A673 (cell line): ENCODE measurements around the gene UVSSA. TPM values are rescaled to one million over a fixed set of nuclear protein-coding genes. Genes with fewer than 3 reads are reported as not detected.

ENCODE experiments used
- BruUV-seq: library from RNA; stranded (reverse); fragments of 400-500 nt; replicated peaks from 2 replicates; lab custom pipeline; 2021; lab: Mats Ljungman, UMichigan
- CTCF ChIA-PET: fragments of 300-600 bp; sonication (Branson Sonifier 250); formaldehyde crosslinking; loops from one replicate; lab custom pipeline; 2022; ENCODE audit warnings: antibody characterized with exemption; lab: Charles Lee
- POLR2A ChIA-PET: fragments of 300-600 bp; sonication (Branson Sonifier 250); formaldehyde crosslinking; loops from one replicate; lab custom pipeline; 2022; ENCODE audit warnings: antibody characterized with exemption; ENCODE audit not compliant: low non-redundant PET; lab: Charles Lee
- DNase-seq: peaks from one replicate; pipeline ENCODE4 v3.0.0-alpha.2; 2015; ENCODE audit warnings: low spot score
- H3K27ac ChIP-seq: fragments of 200-600 bp; sonication (generic); 2 replicates; pipeline ENCODE4 v1.5.1; 2016; ENCODE audit warnings: mixed run types, low read depth, mild to moderate bottlenecking, mixed read lengths, antibody characterized with exemption, low read length; ENCODE audit not compliant: poor library complexity, severe bottlenecking
- H3K27me3 ChIP-seq: fragments of 200-600 bp; sonication (generic); replicated peaks from 2 replicates; pipeline ENCODE4 v1.6.1; 2017; ENCODE audit warnings: mixed run types, low read depth, mild to moderate bottlenecking, mixed read lengths, antibody characterized with exemption, low read length; ENCODE audit not compliant: insufficient read depth, poor library complexity
- H3K36me3 ChIP-seq: fragments of 200-600 bp; sonication (generic); 2 replicates; pipeline ENCODE4 v1.6.1; 2016; ENCODE audit warnings: mixed run types, mild to moderate bottlenecking, mixed read lengths, antibody characterized with exemption, low read length; ENCODE audit not compliant: insufficient read depth, poor library complexity, severe bottlenecking
- H3K4me1 ChIP-seq: fragments of 200-600 bp; sonication (generic); 2 replicates; pipeline ENCODE4 v1.6.1; 2017; ENCODE audit warnings: mixed run types, mild to moderate bottlenecking, mixed read lengths, antibody characterized with exemption, low read length; ENCODE audit not compliant: insufficient read depth, poor library complexity, severe bottlenecking
- H3K4me3 ChIP-seq: fragments of 200-600 bp; sonication (generic); 2 replicates; pipeline ENCODE4 v1.5.1; 2016; ENCODE audit warnings: low read depth, mixed run types, mild to moderate bottlenecking, mixed read lengths, low read length; ENCODE audit not compliant: poor library complexity, severe bottlenecking
- H3K9me3 ChIP-seq: fragments of 200-600 bp; sonication (generic); 2 replicates; pipeline ENCODE4 v1.6.1; 2016; ENCODE audit warnings: mixed run types, low read depth, mild to moderate bottlenecking, mixed read lengths, antibody characterized with exemption, low read length; ENCODE audit not compliant: poor library complexity, severe bottlenecking
- CTCF ChIP-seq: fragments of 300-800, 200-600 bp; sonication (generic); conservative IDR thresholded peaks from 2 replicates; pipeline ENCODE4 v1.5.1; 2017; ENCODE audit warnings: low read depth, mild to moderate bottlenecking, antibody characterized with exemption, low read length, moderate library complexity, mixed read lengths
- EZH2 ChIP-seq: fragments of 200-600 bp; sonication (generic); IDR thresholded peaks from 2 replicates; pipeline ENCODE4 v1.6.1; 2017; ENCODE audit warnings: borderline replicate concordance, low read depth, mild to moderate bottlenecking, mixed read lengths, antibody characterized with exemption, low read length; ENCODE audit not compliant: poor library complexity, severe bottlenecking
- intact Hi-C: fragments of 100-400 bp; cut with micrococcal nuclease; formaldehyde crosslinking; loops from one replicate; pipeline ENCODE4 v1.10.0; 2022; ENCODE audit not compliant: unreplicated experiment
- total RNA-seq: library from RNA; stranded (reverse); gene quantifications from 2 replicates; pipeline ENCODE4 v1.2.3, GENCODE V29; 2021

Gene UVSSA
- total RNA-seq, 1 experiment from 2014 or later: 20.3 TPM

- H3K27ac ChIP-seq: no peak overlapping the region
- peaks cover 9% of the 10 kb centered on the region for H3K36me3 ChIP-seq
- CTCF ChIA-PET: interaction anchor here (0.7 to 1.1 kb wide), 4 partner anchors 9 to 358 kb away, joined by 3 to 4 read pairs (median 3); no protein-coding TSS in a partner anchor
- POLR2A ChIA-PET: no interaction called here
- DNase-seq: peak; percentile 56
- TF ChIP-seq CTCF: peak; percentile 85
- no peak for TF ChIP-seq EZH2
- H3K4me3 ChIP-seq: no peak overlapping the region
- intact Hi-C loops: loop anchor here (2.0 to 5.0 kb wide), 2 partner anchors 156 to 271 kb away; no protein-coding TSS in a partner anchor
- H3K9me3 ChIP-seq: no peaks in the 10 kb centered on the region
- BruUV-seq: no TSS peak
- H3K27me3 ChIP-seq: no peaks in the 10 kb centered on the region
- H3K4me1 ChIP-seq: no peaks in the 10 kb centered on the region
These were observed 9.4 kb downstream of the UVSSA start for GRCh38 chr4:1356181-1356998.

GRCh38 chr4:1357356-1358248, 10.6 kb downstream of the UVSSA start:
- CTCF ChIA-PET: no interaction called here
- Histone ChIP-seq H3K27ac (no peak overlapping the region), H3K4me1 (no peaks in the 10 kb centered on the region), H3K9me3 (no peaks in the 10 kb centered on the region), H3K36me3 (peaks cover 4% of the 10 kb centered on the region), H3K27me3 (no peaks in the 10 kb centered on the region), H3K4me3 (no peak overlapping the region)
- POLR2A ChIA-PET: no interaction called here
- TF ChIP-seq CTCF (no peak), EZH2 (no peak)
- BruUV-seq: no TSS peak
- no peak for DNase-seq
- intact Hi-C loops: loop anchor here (2.0 to 5.0 kb wide), 2 partner anchors 155 to 270 kb away; no protein-coding TSS in a partner anchor

DNA sequence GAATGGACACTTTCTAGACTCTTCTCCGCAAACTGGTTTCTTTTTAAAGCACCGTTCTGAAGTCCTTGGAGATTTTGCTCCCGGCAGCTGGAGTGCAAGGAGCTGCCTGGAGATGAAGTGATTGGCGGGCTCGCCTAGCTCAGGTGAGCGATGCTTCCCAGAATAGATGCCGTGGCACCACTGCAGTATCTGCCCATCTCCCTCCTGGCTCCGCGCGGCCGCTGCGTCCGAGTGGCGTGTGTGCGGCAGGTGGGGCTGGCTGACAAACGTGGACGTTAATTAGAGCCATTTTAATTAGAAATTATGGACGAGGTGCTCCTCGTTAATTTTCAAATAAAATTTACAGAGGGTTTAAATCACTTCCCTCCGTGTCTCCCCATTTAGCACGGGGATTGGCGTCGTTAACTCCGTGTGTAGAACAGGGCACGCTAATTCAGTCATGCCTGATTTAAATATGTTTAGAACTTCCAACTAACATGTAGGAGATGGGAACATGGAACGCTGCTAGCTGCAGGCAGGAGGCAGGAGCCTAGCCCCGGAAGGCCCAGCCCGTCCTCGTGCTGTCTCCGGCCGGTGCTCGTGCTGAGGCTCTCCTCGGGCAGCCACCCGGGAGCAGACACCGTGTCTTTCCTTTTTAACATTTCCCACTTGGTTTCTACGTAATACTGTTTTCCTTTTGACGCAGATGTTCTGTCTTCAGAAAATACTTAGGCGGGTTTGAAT, 11.6 kb downstream of the UVSSA start:
- ChIA-PET CTCF (no interaction called here), POLR2A (no interaction called here)
- no peaks in the 10 kb centered on the region for H3K27me3 ChIP-seq
- H3K36me3 ChIP-seq: no peaks in the 10 kb centered on the region
- H3K4me1 ChIP-seq: no peaks in the 10 kb centered on the region
- intact Hi-C loops: loop anchor here (5.0 kb wide), 1 partner anchor 269 kb away; no protein-coding TSS in a partner anchor
- no peak overlapping the region for H3K4me3 ChIP-seq
- no peak overlapping the region for H3K27ac ChIP-seq
- TF ChIP-seq CTCF (no peak), EZH2 (no peak)
- H3K9me3 ChIP-seq: no peaks in the 10 kb centered on the region
- no TSS peak for BruUV-seq
- no peak for DNase-seq
